Liver (tissue), 9 donors: ENCODE measurements around the gene CCDC182. TPM values are rescaled to one million over a fixed set of nuclear protein-coding genes. Genes with fewer than 3 reads are reported as not detected.

Experiments used
- DNase-seq: peaks from one replicate; pipeline ENCODE4 v3.0.0-alpha.2; 2017; ENCODE audit warnings: low spot score
- H3K27ac ChIP-seq, 2 donors: one replicate each; pipeline ENCODE4 v1.7.0; 2013; ENCODE audit warnings: inconsistent platforms in 2 of 2, low read length in 2 of 2, control low read depth in 1 of 2, low read depth in 1 of 2, mild to moderate bottlenecking in 1 of 2
- H3K27me3 ChIP-seq, 4 donors: one replicate each; pipeline versions ENCODE4 v1.6.1 to v1.7.0; 2013; ENCODE audit warnings: low read length in 3 of 4, inconsistent platforms in 1 of 4, mild to moderate bottlenecking in 1 of 4, moderate library complexity in 1 of 4; ENCODE audit not compliant: control insufficient read depth in 4 of 4, insufficient read depth in 4 of 4
- H3K36me3 ChIP-seq, 4 donors: one replicate each; pipeline versions ENCODE4 v1.6.1 to v1.7.0; 2013; ENCODE audit warnings: low read length in 3 of 4, mild to moderate bottlenecking in 3 of 4, low read depth in 1 of 4, moderate library complexity in 1 of 4; ENCODE audit not compliant: control insufficient read depth in 4 of 4, insufficient read depth in 3 of 4
- H3K4me1 ChIP-seq, 4 donors: one replicate each; pipeline versions ENCODE4 v1.6.1 to v1.7.0; 2013; ENCODE audit warnings: low read length in 3 of 4, mild to moderate bottlenecking in 3 of 4, moderate library complexity in 1 of 4; ENCODE audit not compliant: control insufficient read depth in 4 of 4, insufficient read depth in 4 of 4
- H3K4me3 ChIP-seq, 3 donors: one replicate each; pipeline versions ENCODE4 v1.6.1 to v1.7.0; 2013; ENCODE audit warnings: low read length in 3 of 3, control low read depth in 1 of 3, low read depth in 1 of 3, mild to moderate bottlenecking in 1 of 3
- H3K9ac ChIP-seq, 2 donors: one replicate each; pipeline ENCODE4 v1.7.0; 2013; ENCODE audit warnings: low read length in 2 of 2, mild to moderate bottlenecking in 2 of 2, moderate library complexity in 2 of 2, control low read depth in 1 of 2, low read depth in 1 of 2
- H3K9me3 ChIP-seq, 4 donors: one replicate each; pipeline versions ENCODE4 v1.6.1 to v1.7.0; 2013; ENCODE audit warnings: low read length in 3 of 4; ENCODE audit not compliant: control insufficient read depth in 4 of 4
- FOXA1 ChIP-seq: IDR thresholded peaks from 2 replicates; pipeline ENCODE4 v1.6.1; 2016; ENCODE audit warnings: antibody characterized with exemption
- HNF4A ChIP-seq, 2 donors: conservative IDR thresholded peaks; 2 replicates each; pipeline ENCODE4 v1.6.1; 2016; ENCODE audit warnings: antibody characterized with exemption in 2 of 2, mild to moderate bottlenecking in 2 of 2
- HNF4G ChIP-seq: IDR thresholded peaks from 2 replicates; pipeline ENCODE4 v1.6.1; 2016; ENCODE audit warnings: antibody characterized with exemption
- JUND ChIP-seq, 2 donors: IDR thresholded peaks; 2 replicates each; pipeline ENCODE4 v1.6.1; 2016; ENCODE audit warnings: antibody characterized with exemption in 2 of 2
- REST ChIP-seq: IDR thresholded peaks from 2 replicates; pipeline ENCODE4 v1.6.1; 2016; ENCODE audit warnings: antibody characterized with exemption, mild to moderate bottlenecking
- SP1 ChIP-seq: IDR thresholded peaks from 2 replicates; pipeline ENCODE4 v1.6.1; 2018; ENCODE audit warnings: antibody characterized with exemption, mild to moderate bottlenecking
- TAF1 ChIP-seq: conservative IDR thresholded peaks from 2 replicates; pipeline ENCODE4 v1.6.1; 2016; ENCODE audit warnings: antibody characterized with exemption, mild to moderate bottlenecking
- WGBS: extraction: QIAGEN DNeasy Blood & Tissue Kit; methylation state at CpG from one replicate; pipeline ENCODE4 v1.1.7; 2013; 5-methylcytosine and 5-hydroxymethylcytosine counted together
- polyA plus RNA-seq, 2 donors: library from polyadenylated mRNA; stranded (reverse) in 1 of 2; unstranded in 1 of 2; fragments of 200-250 nt in 1 of 2; fragments of >200 nt in 1 of 2; fragmentation: Nextera tagmentation in 1 of 2; extraction: Ambion mirVana in 1 of 2; gene quantifications; one replicate each; pipeline versions ENCODE4 v1.2.1 to v1.2.3, GENCODE V29; 2013 to 2015
- total RNA-seq, 2 donors: library from RNA; depleted of rRNA; stranded (reverse); fragments of >200 nt; gene quantifications; one replicate each; pipeline ENCODE4 v1.2.3, GENCODE V29; 2014
- TF ChIP-seq, protein P1 (sequence below): fragments of 150-350 bp; IDR thresholded peaks from 2 replicates; pipeline ENCODE4 v1.5.1; 2017; ENCODE audit warnings: improper control_type of control experiment, low read depth, low read length; ENCODE audit not compliant: missing input control
- TF ChIP-seq, protein P2 (sequence below): IDR thresholded peaks from 2 replicates; pipeline ENCODE4 v1.6.1; 2016; ENCODE audit warnings: antibody characterized with exemption
- donor health status: healthy.
- donor health status: healthy.
- donor health status: healthy.
- donor health status: healthy.
- donor health status: healthy.

The CCDC182 gene
- total and polyA plus RNA-seq, 4 donors: not detected

DNA sequence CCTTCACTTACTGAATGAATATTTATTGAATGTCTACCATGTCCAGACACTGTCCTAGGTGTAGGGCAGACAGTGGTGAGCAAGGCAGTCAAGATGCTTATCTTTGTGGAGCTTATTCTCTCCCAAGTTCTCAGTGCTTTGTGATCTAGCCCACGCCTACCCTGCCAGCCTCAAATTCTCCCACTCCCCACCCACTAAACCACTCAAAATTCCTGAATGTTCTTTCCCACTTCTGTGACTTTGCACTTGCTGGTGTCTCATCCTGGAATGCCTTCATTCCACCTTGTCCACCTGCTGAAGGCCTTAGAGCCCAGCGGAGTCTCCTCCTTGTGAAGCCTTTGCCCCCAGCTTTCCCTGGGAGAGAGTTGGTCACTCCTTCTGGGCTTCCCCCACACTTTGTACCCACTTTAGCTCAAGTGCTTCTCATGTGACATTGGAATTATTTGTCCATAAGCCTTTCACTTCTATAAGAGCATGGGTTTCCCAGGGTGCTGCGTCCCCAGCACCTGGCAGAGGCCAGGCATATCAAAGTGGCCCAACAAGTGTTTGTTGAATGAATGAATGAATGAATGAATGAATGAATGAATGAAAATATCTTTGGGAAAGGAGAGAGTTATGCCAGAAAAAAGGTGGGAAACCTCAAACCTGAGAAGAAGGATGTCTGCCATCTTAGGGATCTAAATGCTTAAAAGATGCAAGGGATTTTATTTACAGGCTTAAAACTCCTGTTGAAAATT, 23.0 kb downstream of the CCDC182 start:
- no peaks in the 10 kb centered on the region for H3K9me3 ChIP-seq
- TF ChIP-seq HNF4G: no peak
- TF ChIP-seq TAF1: no peak
- H3K9ac ChIP-seq: no peak overlapping the region
- 93% methylated on average over 3 of the region's 3 CpGs for WGBS
- H3K4me3 ChIP-seq: no peak overlapping the region
- H3K36me3 ChIP-seq: no peaks in the 10 kb centered on the region
- peaks cover 0 to 3% (median 0%) of the 10 kb centered on the region in 4 donors for H3K27me3 ChIP-seq
- H3K4me1 ChIP-seq: no peaks in the 10 kb centered on the region
- DNase-seq: no peak
- no peak overlapping the region for H3K27ac ChIP-seq

GRCh38 chr17:57720386-57721035, 24.6 kb downstream of the CCDC182 start:
- no peak overlapping the region for H3K9ac ChIP-seq
- H3K27me3 ChIP-seq: peaks cover 0 to 3% (median 0%) of the 10 kb centered on the region in 4 donors
- H3K9me3 ChIP-seq: no peaks in the 10 kb centered on the region
- no peaks in the 10 kb centered on the region for H3K4me1 ChIP-seq
- 85% methylated on average over 2 of the region's 2 CpGs for WGBS
- DNase-seq: no peak
- TF ChIP-seq, protein P1, sequence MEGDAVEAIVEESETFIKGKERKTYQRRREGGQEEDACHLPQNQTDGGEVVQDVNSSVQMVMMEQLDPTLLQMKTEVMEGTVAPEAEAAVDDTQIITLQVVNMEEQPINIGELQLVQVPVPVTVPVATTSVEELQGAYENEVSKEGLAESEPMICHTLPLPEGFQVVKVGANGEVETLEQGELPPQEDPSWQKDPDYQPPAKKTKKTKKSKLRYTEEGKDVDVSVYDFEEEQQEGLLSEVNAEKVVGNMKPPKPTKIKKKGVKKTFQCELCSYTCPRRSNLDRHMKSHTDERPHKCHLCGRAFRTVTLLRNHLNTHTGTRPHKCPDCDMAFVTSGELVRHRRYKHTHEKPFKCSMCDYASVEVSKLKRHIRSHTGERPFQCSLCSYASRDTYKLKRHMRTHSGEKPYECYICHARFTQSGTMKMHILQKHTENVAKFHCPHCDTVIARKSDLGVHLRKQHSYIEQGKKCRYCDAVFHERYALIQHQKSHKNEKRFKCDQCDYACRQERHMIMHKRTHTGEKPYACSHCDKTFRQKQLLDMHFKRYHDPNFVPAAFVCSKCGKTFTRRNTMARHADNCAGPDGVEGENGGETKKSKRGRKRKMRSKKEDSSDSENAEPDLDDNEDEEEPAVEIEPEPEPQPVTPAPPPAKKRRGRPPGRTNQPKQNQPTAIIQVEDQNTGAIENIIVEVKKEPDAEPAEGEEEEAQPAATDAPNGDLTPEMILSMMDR: no peak
- TF ChIP-seq, protein P2, sequence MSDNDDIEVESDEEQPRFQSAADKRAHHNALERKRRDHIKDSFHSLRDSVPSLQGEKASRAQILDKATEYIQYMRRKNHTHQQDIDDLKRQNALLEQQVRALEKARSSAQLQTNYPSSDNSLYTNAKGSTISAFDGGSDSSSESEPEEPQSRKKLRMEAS: no peak
- no peak for TF ChIP-seq SP1
- TF ChIP-seq REST: no peak
- TF ChIP-seq HNF4G: no peak
- H3K27ac ChIP-seq: no peak overlapping the region
- no peaks in the 10 kb centered on the region for H3K36me3 ChIP-seq
- no peak overlapping the region for H3K4me3 ChIP-seq

- Histone ChIP-seq H3K9ac (no peak overlapping the region), H3K36me3 (no peaks in the 10 kb centered on the region), H3K27ac (no peak overlapping the region), H3K4me1 (no peaks in the 10 kb centered on the region), H3K4me3 (no peak overlapping the region), H3K27me3 (peaks cover 0 to 3% (median 0%) of the 10 kb centered on the region in 4 donors), H3K9me3 (no peaks in the 10 kb centered on the region)
- TF ChIP-seq FOXA1 (no peak), JUND (IDR thresholded peaks at IDR 0.05) (no peak), HNF4G (no peak), HNF4A (conservative IDR thresholded peaks at IDR 0.05) (no peak)
- DNase-seq: no peak
- 77% methylated on average over 8 of the region's 8 CpGs for WGBS
Observed at GRCh38 chr17:57718878-57719277, 26.2 kb downstream of the CCDC182 start.
